Stimulated activated CD4-positive, alpha-beta T cell treated with anti-CD3 and anti-CD28 coated beads, Interleukin-4, amount 100 ng/mL, for 1 hour (primary cell): Measurements from ENCODE around the gene CDX2.

ENCODE experiments used
- DNase-seq: peaks from one replicate; pipeline ENCODE4 v3.0.0-alpha.2; 2020

Gene CDX2

GRCh38 chr13:27978301-27978968 lies 9.3 kb upstream of the CDX2 start:
- DNase-seq = no peak

- no peak for DNase-seq
Observed at GRCh38 chr13:27977476-27978300, 8.6 kb upstream of the CDX2 start.

- DNase-seq = no peak
Observed at GRCh38 chr13:27976362-27977091, 7.4 kb upstream of the CDX2 start.

GRCh38 chr13:27975564-27976361 lies 6.6 kb upstream of the CDX2 start:
- no peak for DNase-seq

GRCh38 chr13:27973961-27974662 lies 5.0 kb upstream of the CDX2 start:
- DNase-seq = no peak

- no peak for DNase-seq
Observed at GRCh38 chr13:27973291-27973690, 4.2 kb upstream of the CDX2 start.

- no peak for DNase-seq
Observed at GRCh38 chr13:27972478-27972820, 3.3 kb upstream of the CDX2 start.

GRCh38 chr13:27971776-27972477 lies 2.8 kb upstream of the CDX2 start:
- no peak for DNase-seq

- DNase-seq = no peak
Observed at GRCh38 chr13:27971236-27971645, 2.1 kb upstream of the CDX2 start.

- DNase-seq = no peak
Observed at GRCh38 chr13:27970382-27971235, 1.5 kb upstream of the CDX2 start.

GRCh38 chr13:27969866-27970229 lies 733 bp upstream of the CDX2 start:
- no peak for DNase-seq

- DNase-seq = no peak
Observed at GRCh38 chr13:27968316-27969081, 616 bp downstream of the CDX2 start.

- DNase-seq = no peak
Observed at GRCh38 chr13:27967736-27968315, 1.3 kb downstream of the CDX2 start.

- no peak for DNase-seq
Observed at GRCh38 chr13:27967203-27967735, 1.8 kb downstream of the CDX2 start.

- DNase-seq = no peak
Observed at GRCh38 chr13:27966641-27967202, 2.4 kb downstream of the CDX2 start.

GRCh38 chr13:27965740-27966640 lies 3.1 kb downstream of the CDX2 start:
- DNase-seq = no peak

- no peak for DNase-seq
Observed at GRCh38 chr13:27965343-27965739, 3.8 kb downstream of the CDX2 start.
